ENCODE measurements around the gene SLC25A51.

- TF ChIP-seq CTCF (conservative IDR thresholded peaks at IDR 0.05; ENCODE audit: low read depth, low read length), result no peak
- TF ChIP-seq EZH2 (IDR thresholded peaks at IDR 0.05; ENCODE audit: borderline replicate concordance, low read depth, low read length, poor library complexity, severe bottlenecking), result no peak
These were observed 15.5 kb upstream of the SLC25A51 start for GRCh38 chr9:37919246-37919955.

All from A673 (cell line).